B cell (primary cell): ENCODE data around the gene POLH.

ENCODE experiments used
- EZH2 ChIP-seq: IDR thresholded peaks from 2 replicates; pipeline ENCODE4 v1.6.1; 2012; ENCODE audit warnings: borderline replicate concordance, low read depth, mild to moderate bottlenecking, moderate library complexity, low read length; ENCODE audit not compliant: insufficient read depth, poor library complexity, severe bottlenecking
- TF ChIP-seq, protein P1 (sequence below): fragments of 200-600 bp; IDR thresholded peaks from one replicate; pipeline ENCODE4 v1.8.0; 2022; ENCODE audit warnings: antibody characterized with exemption, mild to moderate bottlenecking

DNA sequence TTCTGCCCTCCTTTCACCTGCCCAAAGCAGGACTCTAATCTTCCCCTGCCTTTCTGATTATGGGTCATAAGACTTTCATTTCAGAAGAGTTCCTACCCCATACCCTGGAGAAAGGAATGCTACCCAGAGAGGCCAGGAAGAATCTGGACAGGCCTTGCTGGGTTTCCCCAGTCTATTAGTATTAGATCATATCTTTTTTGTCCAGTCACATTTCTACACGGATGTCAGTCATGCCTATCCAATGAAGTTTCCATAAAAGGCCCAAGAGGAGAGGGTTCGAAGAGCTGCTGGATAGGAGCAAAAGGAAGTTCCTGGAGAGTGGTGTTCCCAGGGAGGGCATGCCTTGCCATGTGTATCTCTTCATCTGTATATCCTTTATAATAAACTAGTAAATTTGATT is 3.2 kb downstream of the POLH start:
- TF ChIP-seq, protein P1, sequence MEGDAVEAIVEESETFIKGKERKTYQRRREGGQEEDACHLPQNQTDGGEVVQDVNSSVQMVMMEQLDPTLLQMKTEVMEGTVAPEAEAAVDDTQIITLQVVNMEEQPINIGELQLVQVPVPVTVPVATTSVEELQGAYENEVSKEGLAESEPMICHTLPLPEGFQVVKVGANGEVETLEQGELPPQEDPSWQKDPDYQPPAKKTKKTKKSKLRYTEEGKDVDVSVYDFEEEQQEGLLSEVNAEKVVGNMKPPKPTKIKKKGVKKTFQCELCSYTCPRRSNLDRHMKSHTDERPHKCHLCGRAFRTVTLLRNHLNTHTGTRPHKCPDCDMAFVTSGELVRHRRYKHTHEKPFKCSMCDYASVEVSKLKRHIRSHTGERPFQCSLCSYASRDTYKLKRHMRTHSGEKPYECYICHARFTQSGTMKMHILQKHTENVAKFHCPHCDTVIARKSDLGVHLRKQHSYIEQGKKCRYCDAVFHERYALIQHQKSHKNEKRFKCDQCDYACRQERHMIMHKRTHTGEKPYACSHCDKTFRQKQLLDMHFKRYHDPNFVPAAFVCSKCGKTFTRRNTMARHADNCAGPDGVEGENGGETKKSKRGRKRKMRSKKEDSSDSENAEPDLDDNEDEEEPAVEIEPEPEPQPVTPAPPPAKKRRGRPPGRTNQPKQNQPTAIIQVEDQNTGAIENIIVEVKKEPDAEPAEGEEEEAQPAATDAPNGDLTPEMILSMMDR = no peak
- TF ChIP-seq EZH2 = no peak
